ENCODE results near the gene FRMD3.

Gene FRMD3

GRCh38 chr9:83491413-83491812, 46.8 kb downstream of the FRMD3 start:
- TF ChIP-seq CTCF (IDR thresholded peaks at IDR 0.05; ENCODE audit: low read depth, low read length), result no peak
- no peak overlapping the region for H3K4me3 ChIP-seq (ENCODE audit: low read depth, low read length)

GRCh38 chr9:83489961-83490360, 48.2 kb downstream of the FRMD3 start:
- TF ChIP-seq CTCF (IDR thresholded peaks at IDR 0.05; ENCODE audit: low read depth, low read length), result no peak
- no peak overlapping the region for H3K4me3 ChIP-seq (ENCODE audit: low read depth, low read length)

- no peak overlapping the region for H3K4me3 ChIP-seq (ENCODE audit: low read depth, low read length)
- no peak for TF ChIP-seq CTCF (IDR thresholded peaks at IDR 0.05; ENCODE audit: low read depth, low read length)
Observed at GRCh38 chr9:83484990-83485389, 53.2 kb downstream of the FRMD3 start.

GRCh38 chr9:83483223-83483622, 55.0 kb downstream of the FRMD3 start:
- no peak for TF ChIP-seq CTCF (IDR thresholded peaks at IDR 0.05; ENCODE audit: low read depth, low read length)
- H3K4me3 ChIP-seq (ENCODE audit: low read depth, low read length), result no peak overlapping the region

GRCh38 chr9:83479765-83480164, 58.4 kb downstream of the FRMD3 start:
- no peak for TF ChIP-seq CTCF (IDR thresholded peaks at IDR 0.05; ENCODE audit: low read depth, low read length)
- no peak overlapping the region for H3K4me3 ChIP-seq (ENCODE audit: low read depth, low read length)

- TF ChIP-seq CTCF (IDR thresholded peaks at IDR 0.05; ENCODE audit: low read depth, low read length), result no peak
- no peak overlapping the region for H3K4me3 ChIP-seq (ENCODE audit: low read depth, low read length)
Observed at GRCh38 chr9:83477571-83477970, 60.6 kb downstream of the FRMD3 start.

- no peak overlapping the region for H3K4me3 ChIP-seq (ENCODE audit: low read depth, low read length)
- TF ChIP-seq CTCF (IDR thresholded peaks at IDR 0.05; ENCODE audit: low read depth, low read length), result no peak
Observed at GRCh38 chr9:83477120-83477519, 61.1 kb downstream of the FRMD3 start.

Data from WI38 (cell line).